ENCODE data around the gene OR10A3.

GRCh38 chr11:7901319-7901854, 40.1 kb downstream of the OR10A3 start:
- no peak for TF ChIP-seq CTCF (IDR thresholded peaks at IDR 0.05)
- no peak for TF ChIP-seq EZH2phosphoT487 (IDR thresholded peaks at IDR 0.05)
